ENCODE results near the gene TRMT10C.
A peak's percentile ranks its signal among the peaks of the same experiment; 100 is the strongest.

Gene TRMT10C

GRCh38 chr3:101567528-101568317 is 6.1 kb downstream of the TRMT10C start:
- peaks cover 42% of the 10 kb centered on the region for H3K79me2 ChIP-seq (ENCODE audit: low read length)

GRCh38 chr3:101571028-101571895 is 9.6 kb downstream of the TRMT10C start:
- TF ChIP-seq EZH2 (optimal IDR thresholded peaks at IDR 0.05; ENCODE audit: low read depth, low read length) (no peak), CTCF (IDR thresholded peaks at IDR 0.05; ENCODE audit: low read length) (no peak), EZH2phosphoT487 (IDR thresholded peaks at IDR 0.05; ENCODE audit: low read length) (no peak)
- no peak overlapping the region for H3K4me2 ChIP-seq (ENCODE audit: low read depth, low read length)
- H3K27ac ChIP-seq (ENCODE audit: low read length), result no peak overlapping the region

More at GRCh38 chr3:101567528-101568317, 6.1 kb downstream of the TRMT10C start:
- Histone ChIP-seq H3K9ac (ENCODE audit: low read length) (no peak overlapping the region), H3K36me3 (replicated peaks; ENCODE audit: insufficient read depth, low read length) (peaks cover 8% of the 10 kb centered on the region; the same call in 1 of the 2 replicates), H3K4me1 (ENCODE audit: low read length) (peaks cover 11% of the 10 kb centered on the region), H3K9me2 (replicated peaks; ENCODE audit: insufficient read depth, low read length) (no peaks in the 10 kb centered on the region), H3K9me3 (replicated peaks; ENCODE audit: insufficient read depth, low read length) (no peaks in the 10 kb centered on the region), H3F3A (ENCODE audit: insufficient read depth, low read length) (no peaks in the 10 kb centered on the region), H4K20me1 (ENCODE audit: insufficient read depth, low read length) (peaks cover 3% of the 10 kb centered on the region; the same call in 1 of the 2 replicates), H3K4me2 (ENCODE audit: low read depth, low read length) (no peak overlapping the region), H3K27ac (ENCODE audit: low read length) (no peak overlapping the region), H2AFZ (ENCODE audit: low read length) (no peak overlapping the region), H3K27me3 (replicated peaks; ENCODE audit: insufficient read depth, low read length) (no peaks in the 10 kb centered on the region), H3K4me3 (ENCODE audit: low read length) (no peak overlapping the region)
- no peak for TF ChIP-seq EZH2phosphoT487 (IDR thresholded peaks at IDR 0.05; ENCODE audit: low read length)
- TF ChIP-seq EZH2 (optimal IDR thresholded peaks at IDR 0.05; ENCODE audit: low read depth, low read length), result no peak
- no peak for DNase-seq

GRCh38 chr3:101573449-101574387 is 12.1 kb downstream of the TRMT10C start, which contains the start of gene PCNP:
Gene PCNP, plus strand, starts transcription at chr3:101574180. Its CDS starts 36 bp downstream, at chr3:101574216.
- no peaks in the 10 kb centered on the region for H3K9me3 ChIP-seq (replicated peaks; ENCODE audit: insufficient read depth, low read length)
- H4K20me1 ChIP-seq (ENCODE audit: insufficient read depth, low read length), result peaks cover 14% of the 10 kb centered on the region; the same call in 1 of the 2 replicates
- peak within 1 kb of the TSS; percentile 95 for H3K27ac ChIP-seq (ENCODE audit: low read length)
- no peaks in the 10 kb centered on the region for H3K9me2 ChIP-seq (replicated peaks; ENCODE audit: insufficient read depth, low read length)
- H3K4me1 ChIP-seq (ENCODE audit: low read length), result peaks cover 19% of the 10 kb centered on the region
- H3K9ac ChIP-seq (ENCODE audit: low read length), result peak within 1 kb of the TSS; percentile 99
- peaks cover 44% of the 10 kb centered on the region for H3K79me2 ChIP-seq (ENCODE audit: low read length)
- DNase-seq, result peak; percentile 99
- H3F3A ChIP-seq (ENCODE audit: insufficient read depth, low read length), result peaks cover 16% of the 10 kb centered on the region
- H2AFZ ChIP-seq (ENCODE audit: low read length), result peak within 1 kb of the TSS; percentile 59
- TF ChIP-seq EZH2phosphoT487 (IDR thresholded peaks at IDR 0.05; ENCODE audit: low read length), result no peak
- peak; percentile 84 for TF ChIP-seq CTCF (IDR thresholded peaks at IDR 0.05; ENCODE audit: low read length)
- no peaks in the 10 kb centered on the region for H3K27me3 ChIP-seq (replicated peaks; ENCODE audit: insufficient read depth, low read length)
- peak within 1 kb of the TSS; percentile 77 for H3K4me2 ChIP-seq (ENCODE audit: low read depth, low read length)
- peak within 1 kb of the TSS; percentile 94 for H3K4me3 ChIP-seq (ENCODE audit: low read length)
- H3K36me3 ChIP-seq (replicated peaks; ENCODE audit: insufficient read depth, low read length), result no peaks in the 10 kb centered on the region

More at GRCh38 chr3:101571028-101571895, 9.6 kb downstream of the TRMT10C start:
- no peak overlapping the region for H3K4me3 ChIP-seq (ENCODE audit: low read length)
- H4K20me1 ChIP-seq (ENCODE audit: insufficient read depth, low read length), result 0 out of 2 replicates have a peak, but pooled peaks cover 6% of the 10 kb centered on the region
- H3K9ac ChIP-seq (ENCODE audit: low read length), result no peak overlapping the region
- H3K9me3 ChIP-seq (replicated peaks; ENCODE audit: insufficient read depth, low read length), result no peaks in the 10 kb centered on the region
- peaks cover 28% of the 10 kb centered on the region for H3K79me2 ChIP-seq (ENCODE audit: low read length)
- H3K9me2 ChIP-seq (replicated peaks; ENCODE audit: insufficient read depth, low read length), result no peaks in the 10 kb centered on the region
- H3K27me3 ChIP-seq (replicated peaks; ENCODE audit: insufficient read depth, low read length), result no peaks in the 10 kb centered on the region
- peaks cover 16% of the 10 kb centered on the region for H3F3A ChIP-seq (ENCODE audit: insufficient read depth, low read length)
- H2AFZ ChIP-seq (ENCODE audit: low read length), result no peak overlapping the region
- H3K4me1 ChIP-seq (ENCODE audit: low read length), result peaks cover 16% of the 10 kb centered on the region
- 0 out of 2 replicates have a peak, but pooled peaks cover 5% of the 10 kb centered on the region for H3K36me3 ChIP-seq (replicated peaks; ENCODE audit: insufficient read depth, low read length)
- DNase-seq, result no peak
